Activated CD4-positive, alpha-beta T cell treated with anti-CD3 and anti-CD28 coated beads, Interleukin-2, amount 10 ng/mL, durations not matched to agents 7 days and 5 days (primary cell): ENCODE data around the gene NLRX1. TPM values are rescaled to one million over a fixed set of nuclear protein-coding genes. Genes with fewer than 3 reads are reported as not detected.
"Not testable (repeated sequence)": the region's sequence is repeated elsewhere in the genome, so short reads cannot be mapped to it uniquely, and the experiment has no call there.

Experiments
- CTCF ChIA-PET: fragments of 350-600 bp; sonication (Branson Sonifier 250); formaldehyde crosslinking; loops from one replicate; lab custom pipeline; 2021; ENCODE audit warnings: antibody characterized with exemption; lab: Charles Lee
- POLR2A ChIA-PET: fragments of 350-600 bp; sonication (Branson Sonifier 250); formaldehyde crosslinking; loops from one replicate; lab custom pipeline; 2021; ENCODE audit warnings: antibody characterized with exemption; lab: Charles Lee
- DNase-seq: peaks from one replicate; pipeline ENCODE4 v3.0.0-alpha.2; 2020
- H3K27ac Mint-ChIP-seq: one replicate; pipeline ENCODE4 v1.8.0; 2021; ENCODE audit warnings: mild to moderate bottlenecking, moderate library complexity, mixed read lengths
- H3K27me3 Mint-ChIP-seq: one replicate; pipeline ENCODE4 v1.8.0; 2021; ENCODE audit warnings: mixed read lengths
- H3K36me3 Mint-ChIP-seq: one replicate; pipeline ENCODE4 v1.8.0; 2021; ENCODE audit warnings: low read depth, mixed read lengths
- H3K4me1 Mint-ChIP-seq: one replicate; pipeline ENCODE4 v1.8.0; 2021; ENCODE audit warnings: mixed read lengths
- H3K4me3 Mint-ChIP-seq: one replicate; pipeline ENCODE4 v1.8.0; 2021; ENCODE audit warnings: mild to moderate bottlenecking, moderate library complexity, mixed read lengths
- H3K9me3 Mint-ChIP-seq: one replicate; pipeline ENCODE4 v1.8.0; 2021; ENCODE audit warnings: mixed read lengths
- total RNA-seq, 2 experiments: library from RNA; stranded (reverse); gene quantifications; one replicate each; pipeline ENCODE4 v1.2.3, GENCODE V29; 2021

Gene NLRX1
- total RNA-seq = 10 to 100 TPM; 24.2 to 28.5 TPM

GRCh38 chr11:119168471-119169281 lies at the start of gene NLRX1:
NLRX1 (plus strand) TSS chr11:119168725; CDS start chr11:119171404, 2,679 bp downstream.
- Mint-ChIP-seq H3K27ac (peak within 1 kb of the TSS; percentile 96), H3K9me3 (no peaks in the 10 kb centered on the region), H3K4me3 (peak within 1 kb of the TSS; percentile 91), H3K27me3 (no peaks in the 10 kb centered on the region), H3K36me3 (no peaks in the 10 kb centered on the region), H3K4me1 (peaks cover 23% of the 10 kb centered on the region)
- POLR2A ChIA-PET = interaction anchor here (0.7 to 0.9 kb wide), 2 partner anchors 102 to 150 kb away, joined by 3 to 4 read pairs; partner anchors contain the start of genes RPS25, TRAPPC4 and VPS11
- peak; percentile 90 for DNase-seq
- CTCF ChIA-PET = interaction anchor here (0.5 to 3.2 kb wide), 30 partner anchors 9 to 782 kb away, joined by 3 to 26 read pairs (median 4); partner anchors contain the start of genes CBL, DPAGT1, HINFP and MCAM

- POLR2A ChIA-PET = interaction anchor here (1.2 kb wide), 1 partner anchor 24 kb away, joined by 3 read pairs; a partner anchor contains a TSS
- Mint-ChIP-seq H3K9me3 (no peaks in the 10 kb centered on the region), H3K4me3 (no peak overlapping the region), H3K36me3 (peaks cover 44% of the 10 kb centered on the region), H3K27ac (no peak overlapping the region), H3K4me1 (peaks cover 49% of the 10 kb centered on the region), H3K27me3 (no peaks in the 10 kb centered on the region)
- DNase-seq = no peak
- CTCF ChIA-PET = interaction anchor here (0.6 to 1.7 kb wide), 4 partner anchors 10 to 134 kb away, joined by 3 to 8 read pairs (median 4); partner anchors contain the start of genes DPAGT1 and VPS11
Measured at GRCh38 chr11:119118946-119119345, 49.6 kb upstream of the NLRX1 start.

- CTCF ChIA-PET = interaction anchor here (0.9 kb wide), 1 partner anchor 12 kb away, joined by 3 read pairs; no protein-coding TSS in a partner anchor
- no peaks in the 10 kb centered on the region for H3K27me3 Mint-ChIP-seq
- H3K4me1 Mint-ChIP-seq = peaks cover 38% of the 10 kb centered on the region
- H3K36me3 Mint-ChIP-seq = peaks cover 38% of the 10 kb centered on the region
- peak overlapping the region; percentile 99 for H3K4me3 Mint-ChIP-seq
- DNase-seq = no peak
- POLR2A ChIA-PET = no interaction called here
- no peaks in the 10 kb centered on the region for H3K9me3 Mint-ChIP-seq
- H3K27ac Mint-ChIP-seq = peak overlapping the region; percentile 90
Measured at GRCh38 chr11:119120639-119121007, 47.9 kb upstream of the NLRX1 start.

- CTCF ChIA-PET = interaction anchor here (0.6 to 1.4 kb wide), 9 partner anchors 8 to 305 kb away, joined by 3 to 4 read pairs (median 3); partner anchors contain the start of gene NLRX1
- DNase-seq = peak; percentile 100
- peaks cover 32% of the 10 kb centered on the region for H3K36me3 Mint-ChIP-seq
- no peaks in the 10 kb centered on the region for H3K9me3 Mint-ChIP-seq
- H3K27me3 Mint-ChIP-seq = no peaks in the 10 kb centered on the region
- POLR2A ChIA-PET = interaction anchor here (0.6 kb wide), 1 partner anchor 122 kb away, joined by 7 read pairs; no protein-coding TSS in a partner anchor
- peak within 1 kb of the TSS; percentile 90 for H3K27ac Mint-ChIP-seq
- H3K4me3 Mint-ChIP-seq = peak within 1 kb of the TSS; percentile 99
- peaks cover 34% of the 10 kb centered on the region for H3K4me1 Mint-ChIP-seq
Measured at GRCh38 chr11:119121008-119121810, 47.3 kb upstream of the NLRX1 start, which contains the start of gene HINFP. HINFP (plus strand) TSS chr11:119121580; CDS start chr11:119126945, 5,365 bp downstream.

- POLR2A ChIA-PET = no interaction called here
- H3K27ac Mint-ChIP-seq = peak overlapping the region; percentile 90
- H3K4me1 Mint-ChIP-seq = peaks cover 38% of the 10 kb centered on the region
- H3K27me3 Mint-ChIP-seq = no peaks in the 10 kb centered on the region
- no peak for DNase-seq
- H3K4me3 Mint-ChIP-seq = peak overlapping the region; percentile 99
- CTCF ChIA-PET = interaction anchor here (0.6 to 1.4 kb wide), 9 partner anchors 9 to 305 kb away, joined by 3 to 4 read pairs (median 3); partner anchors contain the start of gene NLRX1
- peaks cover 30% of the 10 kb centered on the region for H3K36me3 Mint-ChIP-seq
- H3K9me3 Mint-ChIP-seq = no peaks in the 10 kb centered on the region
Measured at GRCh38 chr11:119121811-119122124, 46.8 kb upstream of the NLRX1 start.

- DNase-seq = no peak
- Mint-ChIP-seq H3K36me3 (peaks cover 23% of the 10 kb centered on the region), H3K4me1 (peaks cover 34% of the 10 kb centered on the region), H3K4me3 (no peak overlapping the region), H3K27me3 (no peaks in the 10 kb centered on the region), H3K9me3 (no peaks in the 10 kb centered on the region), H3K27ac (peak overlapping the region; percentile 31)
- ChIA-PET POLR2A (no interaction called here), CTCF (interaction anchor here (1.8 kb wide), 1 partner anchor 81 kb away, joined by 4 read pairs; the partner anchor contains the start of gene CBL)
Measured at GRCh38 chr11:119125821-119126220, 42.7 kb upstream of the NLRX1 start.

GRCh38 chr11:119126675-119127268 lies 41.8 kb upstream of the NLRX1 start:
- no peak overlapping the region for H3K27ac Mint-ChIP-seq
- H3K4me1 Mint-ChIP-seq = peaks cover 31% of the 10 kb centered on the region
- peaks cover 32% of the 10 kb centered on the region for H3K36me3 Mint-ChIP-seq
- H3K9me3 Mint-ChIP-seq = no peaks in the 10 kb centered on the region
- DNase-seq = no peak
- CTCF ChIA-PET = interaction anchor here (0.5 to 1.8 kb wide), 3 partner anchors 11 to 164 kb away, joined by 3 to 4 read pairs (median 4); partner anchors contain the start of gene CBL
- H3K27me3 Mint-ChIP-seq = no peaks in the 10 kb centered on the region
- no peak overlapping the region for H3K4me3 Mint-ChIP-seq
- POLR2A ChIA-PET = no interaction called here

- DNase-seq = no peak
- CTCF ChIA-PET = interaction anchor here (1.6 kb wide), 1 partner anchor 19 kb away, joined by 4 read pairs; no protein-coding TSS in a partner anchor
- Mint-ChIP-seq H3K27ac (no peak overlapping the region), H3K9me3 (no peaks in the 10 kb centered on the region), H3K4me3 (no peak overlapping the region), H3K36me3 (peaks cover 44% of the 10 kb centered on the region), H3K27me3 (no peaks in the 10 kb centered on the region), H3K4me1 (peaks cover 13% of the 10 kb centered on the region)
- POLR2A ChIA-PET = no interaction called here
Measured at GRCh38 chr11:119130662-119131061, 37.9 kb upstream of the NLRX1 start.

- Mint-ChIP-seq H3K4me3 (no peak overlapping the region), H3K9me3 (no peaks in the 10 kb centered on the region), H3K4me1 (no peaks in the 10 kb centered on the region), H3K27ac (no peak overlapping the region), H3K36me3 (peaks cover 39% of the 10 kb centered on the region), H3K27me3 (peaks cover 13% of the 10 kb centered on the region)
- CTCF ChIA-PET = interaction anchor here (1.2 kb wide), 1 partner anchor 28 kb away, joined by 3 read pairs; no protein-coding TSS in a partner anchor
- POLR2A ChIA-PET = no interaction called here
- no peak for DNase-seq
Measured at GRCh38 chr11:119134389-119134978, 34.0 kb upstream of the NLRX1 start.

- DNase-seq, POLR2A ChIA-PET, H3K9me3 Mint-ChIP-seq, H3K4me1 Mint-ChIP-seq, H3K27ac Mint-ChIP-seq, H3K36me3 Mint-ChIP-seq, H3K4me3 Mint-ChIP-seq: not testable (repeated sequence)
- peaks cover 25% of the 10 kb centered on the region for H3K27me3 Mint-ChIP-seq
- CTCF ChIA-PET = interaction anchor here (1.0 to 1.9 kb wide), 3 partner anchors 13 to 56 kb away, joined by 4 to 5 read pairs (median 4); no protein-coding TSS in a partner anchor
Measured at GRCh38 chr11:119139276-119139675, 29.2 kb upstream of the NLRX1 start.

- ChIA-PET POLR2A (no interaction called here), CTCF (interaction anchor here (0.7 to 2.1 kb wide), 9 partner anchors 8 to 122 kb away, joined by 3 to 7 read pairs (median 3); no protein-coding TSS in a partner anchor)
- DNase-seq = peak; percentile 34
Measured at GRCh38 chr11:119144825-119145486, 23.6 kb upstream of the NLRX1 start.

More at GRCh38 chr11:119144825-119145486, 23.6 kb upstream of the NLRX1 start:
- no peak overlapping the region for H3K4me3 Mint-ChIP-seq
- no peaks in the 10 kb centered on the region for H3K9me3 Mint-ChIP-seq
- peaks cover 46% of the 10 kb centered on the region for H3K27me3 Mint-ChIP-seq
- H3K36me3 Mint-ChIP-seq = no peaks in the 10 kb centered on the region
- peaks cover 8% of the 10 kb centered on the region for H3K4me1 Mint-ChIP-seq
- no peak overlapping the region for H3K27ac Mint-ChIP-seq
